Measurements from ENCODE around the gene TMEM164. TPM values are rescaled to one million over a fixed set of nuclear protein-coding genes. Genes with fewer than 3 reads are reported as not detected.

The TMEM164 gene
- total RNA-seq, 1 experiment from 2014 or later = 31.1 TPM

DNA sequence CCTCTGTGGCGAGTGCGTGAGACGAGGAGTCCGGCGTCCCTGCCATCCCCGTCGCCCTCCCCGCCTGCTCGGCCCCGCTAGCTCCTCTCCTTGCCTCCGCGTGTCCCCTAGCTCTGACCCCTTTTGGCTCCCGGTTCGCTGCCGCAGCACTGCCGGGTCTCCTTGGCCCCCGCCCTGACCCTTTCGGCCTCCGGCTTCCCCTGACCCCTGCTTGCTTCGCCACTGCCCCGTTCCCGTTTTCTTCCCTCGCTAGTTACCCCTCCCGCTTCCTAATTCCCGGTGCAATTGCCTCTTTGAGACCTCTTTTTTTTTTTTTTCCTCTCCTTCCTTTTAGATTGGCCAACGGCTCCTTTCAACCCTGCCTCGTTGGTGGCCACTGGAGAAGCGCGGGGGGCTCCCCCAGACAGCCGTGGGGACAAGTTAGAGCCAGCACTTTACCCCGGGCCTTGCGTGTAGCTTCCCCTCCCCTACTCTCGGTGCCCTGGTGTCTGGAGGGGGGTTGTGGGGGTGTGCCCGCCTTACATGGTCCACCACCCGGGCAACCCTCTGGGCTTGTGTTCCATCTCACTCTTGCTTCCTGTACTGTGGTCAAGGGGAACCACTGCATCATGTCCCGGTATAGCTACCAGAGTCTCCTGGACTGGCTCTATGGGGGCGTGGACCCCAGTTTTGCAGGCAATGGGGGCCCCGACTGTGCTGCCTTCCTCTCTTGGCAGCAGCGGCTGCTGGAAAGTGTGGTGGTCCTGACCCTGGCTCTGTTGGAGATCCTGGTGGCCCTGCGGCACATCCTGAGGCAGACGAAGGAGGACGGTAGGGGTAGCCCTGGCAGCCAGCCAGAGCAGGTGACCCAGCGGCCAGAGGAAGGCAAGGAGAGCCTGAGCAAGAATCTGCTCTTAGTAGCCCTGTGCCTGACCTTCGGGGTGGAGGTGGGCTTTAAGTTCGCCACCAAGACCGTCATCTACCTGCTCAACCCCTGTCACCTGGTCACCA is 548 bp downstream of the TMEM164 start:
- DNase-seq (ENCODE audit: low read depth) = no peak

DNA sequence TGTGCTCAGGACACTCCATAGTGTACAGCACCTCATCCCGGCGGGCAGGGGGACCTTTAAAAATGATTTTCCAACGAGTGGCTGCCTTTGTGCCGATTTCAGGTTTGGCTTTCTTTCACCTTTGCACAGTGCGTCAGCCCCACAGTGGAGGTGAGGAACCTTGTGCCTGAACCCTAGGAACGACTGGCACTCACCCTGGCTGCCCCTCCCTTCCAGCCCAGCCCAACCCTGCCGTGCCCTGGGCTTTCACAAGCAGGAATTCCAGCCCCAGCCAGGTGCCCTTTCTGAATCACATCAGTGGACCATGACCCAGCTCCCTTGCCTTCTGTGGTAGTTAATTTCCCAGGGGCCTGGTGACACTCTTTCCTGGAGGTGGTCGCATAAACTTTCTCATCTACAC is 1.3 kb downstream of the TMEM164 start:
- no peak for DNase-seq (ENCODE audit: low read depth)

DNA sequence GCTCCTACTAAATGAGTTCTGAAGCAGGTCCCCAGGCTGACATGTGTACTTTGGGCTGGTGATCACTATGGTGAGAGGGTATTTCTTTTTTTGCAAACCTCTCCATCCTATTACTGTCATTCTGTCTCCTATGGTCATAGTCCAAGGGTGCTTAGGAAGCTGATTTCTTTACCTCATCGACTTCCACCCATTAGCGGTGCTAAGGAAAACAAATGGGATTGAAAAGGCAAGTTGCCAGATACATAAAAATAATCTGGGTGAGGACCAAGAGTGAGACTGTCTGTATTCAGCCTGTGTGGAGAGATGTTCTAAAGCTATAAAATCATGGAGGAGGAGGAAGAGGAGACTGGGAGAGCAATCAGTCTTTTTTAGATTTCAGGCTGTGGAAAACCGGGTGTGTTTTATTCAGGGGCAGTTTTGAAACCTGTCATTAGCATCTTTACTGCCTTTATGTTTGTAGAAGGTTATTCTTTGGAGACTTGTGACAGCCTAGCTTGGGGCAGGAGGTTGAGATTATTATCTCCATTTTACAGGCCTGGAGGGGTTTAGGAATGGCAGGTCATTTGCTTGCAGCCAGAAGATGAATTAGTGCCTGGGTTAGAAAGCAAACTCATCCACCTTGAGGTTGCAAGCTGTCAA is 1.9 kb downstream of the TMEM164 start:
- no peak for DNase-seq (ENCODE audit: low read depth)

DNA sequence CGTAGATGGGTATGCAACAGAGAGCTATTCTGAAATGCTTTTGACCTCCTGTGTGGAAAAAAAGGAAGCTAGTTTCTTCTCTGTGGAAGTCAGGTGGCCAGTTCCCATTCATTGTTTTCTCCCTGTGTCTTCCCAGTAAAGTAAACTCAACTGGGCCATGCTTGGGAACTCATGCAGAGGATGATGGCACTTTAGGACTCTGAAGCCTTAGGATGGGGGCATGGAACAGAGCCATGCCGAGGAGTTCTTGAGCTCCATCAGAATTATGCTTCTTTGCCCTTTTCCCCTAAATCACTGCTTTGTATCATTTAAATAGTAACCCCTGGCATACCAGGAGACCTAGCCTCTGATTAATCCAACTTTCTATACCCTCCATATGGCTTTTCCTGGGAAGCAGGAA is 3.2 kb downstream of the TMEM164 start:
- no peak for DNase-seq (ENCODE audit: low read depth)

DNA sequence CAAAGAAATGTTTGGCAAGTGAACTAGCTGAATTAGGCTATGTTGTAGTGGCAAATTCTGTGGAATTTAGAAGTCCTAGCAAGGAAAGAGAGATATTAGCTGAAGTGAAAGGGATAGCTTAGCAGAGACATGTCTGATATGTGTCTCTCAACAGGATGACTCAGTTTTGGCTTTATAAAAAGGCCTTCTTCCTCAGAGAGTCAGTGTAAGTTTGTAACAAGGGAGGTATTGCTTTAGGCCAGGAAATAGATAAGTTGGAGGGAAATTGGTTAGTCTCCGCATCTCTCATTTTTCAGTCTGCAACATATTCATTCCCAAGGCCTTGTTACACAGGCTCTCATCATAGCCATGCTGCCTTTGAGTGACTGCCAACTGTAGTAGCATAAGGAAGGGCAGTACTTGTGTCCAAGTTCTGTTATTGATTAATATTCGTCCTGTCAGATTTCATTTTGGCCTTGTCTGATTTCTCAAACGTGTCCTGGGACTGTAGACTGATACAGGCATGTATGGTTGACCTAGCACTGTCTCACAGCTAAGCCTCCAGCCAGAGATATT is 4.0 kb downstream of the TMEM164 start:
- DNase-seq (ENCODE audit: low read depth) = no peak

DNA sequence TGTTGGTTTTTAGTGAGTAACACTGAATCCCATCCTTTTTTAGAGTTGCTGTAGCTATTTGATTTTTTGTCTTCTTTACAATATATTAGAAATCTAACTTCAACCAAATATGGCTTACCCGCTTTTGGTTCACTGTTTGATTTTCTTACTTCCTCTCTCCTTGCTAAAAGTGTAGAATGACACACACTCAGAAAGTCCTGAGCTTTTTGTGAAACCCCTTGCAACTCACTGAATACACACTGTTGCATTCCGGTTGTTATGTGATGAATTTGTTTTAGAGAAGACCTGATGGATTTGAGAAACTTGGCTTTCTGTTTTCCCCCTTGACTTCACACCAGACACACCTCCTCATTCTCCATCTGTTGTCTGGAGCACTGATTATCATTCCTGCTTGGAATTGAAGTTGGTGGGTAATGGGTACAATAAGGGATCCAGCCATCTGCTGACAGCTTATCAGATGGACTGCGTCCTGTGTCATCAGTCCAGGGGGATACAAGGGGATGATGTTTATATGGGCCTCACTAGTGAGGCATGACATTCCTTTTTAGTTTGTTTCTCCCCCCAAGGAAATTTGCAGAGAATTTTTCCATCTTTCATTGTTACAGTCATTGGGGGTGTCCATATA is 5.2 kb downstream of the TMEM164 start:
- no peak for DNase-seq (ENCODE audit: low read depth)

DNA sequence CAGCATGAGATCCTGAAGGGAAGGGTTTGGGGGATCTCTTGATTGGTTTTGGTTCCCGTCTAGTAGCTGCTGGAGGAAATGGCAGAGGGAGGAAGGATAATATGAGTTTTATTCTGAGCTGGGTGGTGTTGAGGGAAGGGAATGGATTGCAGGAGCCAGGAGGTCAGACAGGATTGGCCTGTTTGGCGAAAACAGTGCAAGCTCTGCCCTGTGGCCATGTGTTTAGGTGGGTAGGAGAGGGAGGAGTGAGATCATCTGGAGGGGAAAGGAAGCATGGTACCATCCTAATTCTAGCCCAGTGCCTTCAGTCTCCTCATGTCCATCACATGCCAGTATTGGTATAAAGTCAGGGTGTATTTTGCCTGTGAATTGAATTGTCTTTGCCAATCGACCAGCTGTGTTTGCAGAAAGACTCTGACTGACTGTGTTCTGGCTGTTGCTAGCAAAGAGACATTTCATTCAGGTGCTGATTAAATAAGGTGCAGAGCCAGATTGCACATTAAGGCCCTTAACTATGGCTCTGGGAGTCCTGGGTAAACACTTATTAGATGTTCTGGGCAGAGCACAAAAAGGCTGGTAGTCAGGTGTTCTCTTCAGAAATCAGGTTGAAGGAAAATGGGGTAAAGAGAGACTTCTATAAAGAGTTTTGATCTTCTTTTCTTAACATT is 10.0 kb downstream of the TMEM164 start:
- DNase-seq (ENCODE audit: low read depth) = no peak

DNA sequence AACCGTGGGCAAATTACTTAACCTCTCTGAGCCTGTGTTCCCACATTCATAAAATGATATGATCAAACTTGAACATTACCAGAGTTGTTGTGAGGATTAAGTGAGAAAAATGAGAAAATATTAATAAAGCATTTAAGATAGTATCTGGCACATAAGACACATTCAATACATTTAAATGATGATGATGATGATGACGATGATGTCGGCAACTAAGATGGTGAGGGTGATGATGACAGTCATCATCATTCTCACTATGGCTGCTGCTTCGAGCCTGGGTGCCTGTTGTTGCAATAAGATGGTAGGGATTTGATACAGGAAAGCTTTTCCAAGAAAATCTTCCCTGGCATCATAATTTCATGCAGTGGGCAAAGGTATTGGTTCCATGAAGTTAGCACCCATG is 11.1 kb downstream of the TMEM164 start:
- no peak for DNase-seq (ENCODE audit: low read depth)

DNA sequence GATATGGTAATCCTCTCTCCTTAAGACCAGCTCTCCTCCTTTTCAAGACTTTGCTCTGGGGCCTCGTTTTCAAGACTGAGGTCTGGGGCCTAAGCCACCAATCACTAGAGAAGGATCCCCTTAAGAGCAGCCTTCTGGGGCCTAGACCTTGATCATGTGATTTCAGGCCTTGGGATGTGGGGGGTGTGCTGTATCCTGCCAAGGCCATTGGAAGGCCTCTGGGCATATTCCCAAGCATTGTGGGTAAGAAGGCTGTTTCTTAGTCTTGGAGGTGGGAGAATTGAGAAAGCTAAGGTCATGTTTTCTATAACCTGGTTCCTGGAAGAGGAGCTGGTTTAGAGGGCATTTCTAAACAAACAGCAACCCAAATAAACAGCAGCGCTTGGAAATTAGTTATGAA is 12.1 kb downstream of the TMEM164 start:
- no peak for DNase-seq (ENCODE audit: low read depth)

DNA sequence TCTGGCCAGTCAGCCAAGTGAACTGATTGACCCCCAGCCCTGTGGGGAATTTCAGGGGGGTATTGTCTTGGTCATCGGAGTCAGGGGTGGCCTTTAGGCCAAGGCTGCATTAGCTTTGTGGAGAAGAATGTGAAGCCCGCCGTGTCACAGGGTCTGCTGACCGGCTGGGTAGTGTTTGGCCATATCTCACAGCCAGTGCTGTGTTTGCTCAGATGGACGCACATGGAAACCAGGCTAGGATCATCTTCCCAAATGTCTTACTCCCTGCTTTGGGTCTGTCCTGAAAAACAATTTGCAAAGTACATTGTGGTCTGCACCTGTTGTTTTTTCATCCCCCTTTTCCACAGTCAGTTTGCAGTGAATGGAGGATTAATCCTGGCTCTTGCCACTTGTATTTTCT is 13.0 kb downstream of the TMEM164 start:
- no peak for DNase-seq (ENCODE audit: low read depth)

DNA sequence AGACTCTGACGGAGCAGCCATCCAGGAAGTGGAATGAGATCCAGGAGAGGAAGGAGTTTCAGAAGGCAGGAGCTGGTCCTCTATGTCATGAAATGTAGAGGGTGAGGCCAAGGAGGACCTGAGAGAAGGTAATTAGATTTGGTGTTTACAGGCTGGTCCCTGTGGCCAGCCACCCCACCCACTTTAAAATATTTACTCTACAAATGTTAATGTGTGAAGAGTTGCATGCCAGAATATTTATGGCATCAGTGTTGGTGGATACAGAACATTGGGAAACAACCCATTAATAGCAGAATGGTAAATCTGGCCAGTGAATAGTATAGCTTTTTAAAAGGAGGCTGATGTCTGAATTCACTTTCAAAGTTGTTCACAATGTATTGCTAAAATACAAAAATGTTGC is 17.6 kb downstream of the TMEM164 start:
- DNase-seq (ENCODE audit: low read depth) = no peak

DNA sequence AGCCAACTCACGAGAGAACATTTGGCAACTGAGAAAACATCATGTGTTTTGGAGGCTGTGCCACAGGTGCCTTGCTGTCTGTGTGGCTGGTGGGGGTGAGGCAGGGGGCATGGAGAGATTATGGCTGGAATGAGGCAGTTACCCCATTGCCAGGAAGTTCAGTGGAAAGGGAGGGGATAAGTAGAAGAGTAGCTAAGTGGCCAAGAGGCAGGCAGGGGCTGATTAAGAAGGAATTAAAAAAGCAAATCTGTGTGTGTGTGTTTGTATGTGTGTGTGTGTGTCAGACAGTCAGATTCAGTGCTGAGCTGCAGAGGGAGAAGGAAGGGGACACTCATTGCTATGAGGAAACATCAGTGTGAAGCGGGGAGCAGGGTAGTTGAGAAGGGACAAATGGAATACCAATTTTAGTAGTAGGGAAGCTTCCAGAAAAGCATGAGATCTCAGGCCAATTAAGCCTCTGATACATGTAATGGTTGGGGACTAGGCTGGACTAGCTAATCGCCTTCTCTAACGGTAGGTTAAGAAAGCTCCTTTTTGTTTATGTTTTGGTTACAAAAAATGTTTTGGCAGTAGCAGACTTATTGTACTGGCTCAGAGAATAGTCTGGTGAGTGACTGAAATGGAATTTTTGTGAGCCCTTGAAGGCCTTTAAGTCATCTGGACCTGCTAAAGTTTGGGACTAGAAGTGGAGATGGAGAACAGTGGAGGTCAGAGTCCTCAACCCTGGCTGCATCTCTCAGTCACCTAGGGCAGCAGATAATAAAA is 18.5 kb downstream of the TMEM164 start:
- DNase-seq (ENCODE audit: low read depth) = peak; percentile 13

DNA sequence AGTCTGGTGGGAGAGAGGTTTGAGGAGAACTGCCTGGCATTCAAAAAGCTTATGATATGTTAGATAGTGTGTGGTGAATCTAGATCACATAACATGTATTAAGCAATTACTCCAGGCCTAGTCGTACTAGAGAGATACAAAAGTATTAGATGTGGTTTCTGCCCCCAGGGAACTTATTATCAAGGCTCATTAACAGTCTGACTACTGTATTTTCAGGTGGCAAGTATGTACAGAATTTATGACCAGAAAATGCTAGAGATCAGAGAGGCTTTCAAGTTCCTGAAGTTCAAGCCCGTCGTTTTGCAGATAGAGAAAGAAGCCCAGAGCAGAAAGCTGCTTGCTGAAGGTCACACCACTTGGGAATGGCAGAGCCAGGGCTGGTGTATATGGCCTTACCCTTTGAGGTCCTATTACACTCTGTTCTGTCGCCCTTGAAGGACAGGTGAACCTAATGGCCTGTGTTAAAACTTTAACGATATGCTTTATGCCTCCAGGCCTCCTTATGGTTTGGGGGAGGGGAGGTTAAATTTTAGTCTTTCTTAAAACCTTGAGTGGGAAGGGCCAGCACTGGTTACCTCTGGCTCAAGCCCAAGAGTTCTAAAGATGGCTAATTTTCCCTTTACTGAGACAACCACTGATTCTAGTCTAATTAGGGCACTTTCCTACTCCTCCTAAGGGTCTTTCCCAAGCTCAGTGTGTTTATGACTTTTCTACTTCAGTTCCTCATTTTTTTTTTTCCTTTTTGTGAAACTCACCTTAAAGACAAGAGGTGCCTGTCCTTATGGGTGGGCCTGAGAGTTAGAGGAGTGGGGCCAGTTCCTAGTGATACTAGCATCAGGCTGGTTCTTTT is 19.9 kb downstream of the TMEM164 start:
- DNase-seq (ENCODE audit: low read depth) = no peak

DNA sequence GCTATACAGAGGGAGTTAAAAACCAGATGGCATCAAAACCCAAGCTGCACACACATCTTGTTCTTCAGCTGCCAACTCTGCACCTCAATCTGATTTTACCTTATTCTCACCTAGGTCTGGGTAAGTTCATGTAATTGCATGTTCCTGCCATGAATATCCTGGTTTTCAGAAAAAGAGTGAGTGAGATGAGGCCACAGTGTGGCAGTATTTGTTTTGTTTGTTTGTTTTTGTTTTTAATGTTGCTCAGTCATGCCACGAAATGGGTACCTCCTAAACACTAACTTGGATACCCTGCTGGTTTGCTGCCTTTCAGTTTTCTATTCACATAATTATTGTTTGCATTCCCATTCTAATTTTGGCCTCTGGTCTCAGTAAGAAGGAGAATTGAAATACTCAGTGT is 22.5 kb downstream of the TMEM164 start:
- DNase-seq (ENCODE audit: low read depth) = no peak

DNA sequence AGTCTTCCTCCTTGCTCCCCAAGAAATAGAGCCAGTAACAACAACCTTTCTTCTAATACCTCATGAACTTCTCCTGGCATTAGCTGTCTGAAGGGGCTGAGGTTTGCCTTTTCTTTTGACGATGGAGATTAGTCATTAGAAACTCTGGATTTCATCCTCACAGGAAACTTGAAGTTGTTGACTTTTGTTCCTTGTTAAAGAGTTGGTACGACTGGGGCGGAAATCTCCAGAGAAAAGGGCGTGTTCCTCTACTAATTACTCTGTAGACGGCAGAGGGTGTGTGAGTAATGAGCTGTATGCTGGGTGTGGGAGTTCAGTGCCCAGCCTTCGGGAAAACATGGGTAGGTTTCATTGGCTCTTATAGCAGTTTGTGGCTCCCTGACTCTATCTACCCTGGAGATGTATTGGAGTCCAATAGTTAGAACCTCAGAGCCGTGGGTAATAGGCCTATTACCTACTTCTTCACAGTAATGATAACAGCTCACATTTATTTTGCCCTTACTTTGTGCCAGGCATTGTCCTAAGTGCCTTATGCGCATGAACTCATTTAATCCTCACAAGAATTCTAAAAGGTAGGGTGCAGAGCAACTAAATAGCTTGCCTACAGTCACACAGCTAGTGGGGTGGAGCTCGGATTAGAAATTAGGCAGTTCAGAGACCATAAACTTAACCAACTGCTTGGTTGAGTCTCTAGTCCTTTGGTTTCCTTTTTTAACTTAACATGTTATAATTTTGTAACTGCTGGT is 23.4 kb downstream of the TMEM164 start:
- DNase-seq (ENCODE audit: low read depth) = peak; percentile 72

DNA sequence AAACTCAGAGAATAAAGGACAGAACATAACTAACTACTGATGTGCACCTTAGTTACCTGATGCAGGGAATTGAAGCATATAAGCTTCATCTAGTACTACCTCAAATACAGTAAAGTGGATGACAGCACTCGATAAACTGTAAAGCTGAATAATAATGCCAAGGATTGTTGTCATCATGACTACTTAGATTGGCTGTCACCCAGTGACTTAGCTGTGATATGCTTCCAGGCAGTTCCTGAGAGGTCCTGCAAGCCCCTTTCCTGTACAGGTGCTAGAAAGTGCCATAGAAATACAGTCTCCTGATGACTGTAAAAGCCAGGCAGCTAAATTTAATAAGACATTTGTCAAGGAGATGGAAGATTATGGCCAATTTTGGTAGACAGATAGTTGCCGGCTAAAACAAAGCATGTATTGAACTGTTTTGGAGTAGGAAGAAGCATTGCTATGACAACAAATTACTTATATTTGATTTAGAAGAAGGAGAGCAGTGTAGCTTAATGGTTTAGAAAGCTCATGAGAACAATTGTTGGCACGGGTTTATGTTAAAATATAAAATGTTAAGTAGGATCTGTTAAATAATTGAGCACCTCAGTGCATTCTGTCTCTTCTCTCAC is 29.7 kb downstream of the TMEM164 start:
- DNase-seq (ENCODE audit: low read depth) = no peak

DNA sequence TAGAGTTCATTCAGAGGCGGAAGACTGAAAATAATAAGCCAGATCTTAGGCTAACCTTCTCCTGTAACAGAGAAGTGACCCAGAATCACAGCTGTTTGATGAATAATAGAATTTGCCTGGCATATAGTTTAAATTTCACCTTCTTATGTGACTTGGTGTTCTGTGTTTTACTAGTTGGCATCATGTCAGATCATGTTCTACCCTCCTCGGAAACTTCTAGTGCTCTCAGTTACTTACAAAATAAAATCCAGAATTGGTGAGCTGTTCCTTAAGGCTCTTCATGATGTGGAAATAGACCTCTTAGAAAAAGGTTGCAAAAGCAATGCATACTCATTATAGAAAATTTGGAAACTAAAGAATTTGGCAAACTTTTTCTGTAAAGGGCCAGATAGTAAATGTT is 31.1 kb downstream of the TMEM164 start:
- no peak for DNase-seq (ENCODE audit: low read depth)

DNA sequence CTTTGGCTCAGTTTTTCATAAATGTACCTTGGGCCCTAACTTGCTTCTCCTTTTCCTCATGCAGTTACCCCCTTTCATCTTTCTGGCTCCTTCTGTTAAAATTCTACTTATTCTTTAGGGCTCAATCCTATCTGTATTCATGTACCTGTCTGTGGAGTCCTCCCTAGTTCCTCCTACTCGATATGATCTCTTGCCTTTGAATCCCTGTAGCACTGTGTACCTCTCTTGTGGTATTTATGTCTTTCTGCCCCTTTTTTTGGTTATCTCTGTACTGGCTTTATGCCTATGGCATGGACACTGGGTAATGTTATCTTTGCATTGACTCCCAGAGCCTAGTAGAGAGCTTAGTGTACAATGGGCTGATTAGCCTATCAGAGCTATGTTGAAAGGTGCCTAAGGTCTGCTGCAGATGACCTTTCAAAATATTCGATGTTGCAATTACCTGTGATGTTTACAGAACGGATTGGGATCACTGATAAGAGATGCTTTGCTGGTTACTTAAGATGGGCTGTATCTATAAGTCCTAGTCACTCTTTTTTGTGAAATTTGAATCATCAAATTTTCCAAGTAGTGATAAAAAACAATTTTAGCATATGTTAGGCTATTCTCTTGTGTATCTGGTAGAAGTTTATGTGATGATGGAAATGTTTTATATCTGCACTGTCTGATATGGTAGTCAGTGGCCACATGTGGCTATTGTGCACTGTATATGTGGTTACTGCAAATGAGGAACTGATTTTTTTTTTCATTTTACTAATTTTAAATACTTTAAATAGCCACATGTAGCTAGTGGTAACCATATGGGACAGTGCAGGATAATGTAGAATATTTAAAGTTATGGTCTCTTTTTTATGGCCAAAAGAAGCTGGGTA is 33.5 kb downstream of the TMEM164 start:
- DNase-seq (ENCODE audit: low read depth) = no peak

Measured in Daoy (cell line).